ENCODE results near the gene KIF6.

KIF6 gene

DNA sequence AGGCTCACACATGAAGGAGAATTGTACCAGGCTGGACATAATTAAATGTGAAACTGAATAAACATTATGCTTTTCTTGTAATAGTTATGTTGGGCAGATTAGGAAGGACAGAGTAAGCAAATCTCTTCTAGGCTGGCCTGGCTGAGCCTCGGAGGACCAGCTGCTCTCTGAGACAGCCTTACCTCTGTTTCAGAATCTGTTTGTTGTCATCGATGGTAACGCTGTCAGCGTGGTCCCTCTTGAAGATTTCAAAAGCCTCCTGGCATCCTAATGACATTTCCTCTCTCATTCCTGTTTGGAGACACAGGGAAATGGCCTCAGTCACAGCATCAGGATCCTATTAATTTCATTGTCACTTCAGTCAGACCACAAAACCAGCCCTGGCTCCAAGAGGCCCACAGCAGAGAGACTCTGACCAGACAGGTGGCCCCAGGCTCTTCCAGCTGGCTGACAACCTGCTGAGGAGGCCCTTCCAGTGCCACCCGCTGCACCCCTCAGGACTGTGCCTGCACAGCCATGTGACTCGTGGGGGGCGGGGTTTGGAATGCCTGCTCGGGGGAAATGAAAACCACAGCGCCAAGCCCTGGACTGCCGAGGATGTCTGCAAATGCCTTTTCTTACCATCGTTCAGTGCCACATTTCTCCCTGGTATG is 294.2 kb downstream of the KIF6 start:
- H3K27me3 ChIP-seq (ENCODE audit: insufficient read depth, low read length, poor library complexity) = no peaks in the 10 kb centered on the region
- H3K4me1 ChIP-seq (ENCODE audit: insufficient read depth, low read length) = peaks cover 11% of the 10 kb centered on the region
- H3K36me3 ChIP-seq (ENCODE audit: insufficient read depth, low read length) = no peaks in the 10 kb centered on the region
- H3K79me2 ChIP-seq (ENCODE audit: insufficient read depth, low read length) = no peaks in the 10 kb centered on the region
- TF ChIP-seq, protein P1, sequence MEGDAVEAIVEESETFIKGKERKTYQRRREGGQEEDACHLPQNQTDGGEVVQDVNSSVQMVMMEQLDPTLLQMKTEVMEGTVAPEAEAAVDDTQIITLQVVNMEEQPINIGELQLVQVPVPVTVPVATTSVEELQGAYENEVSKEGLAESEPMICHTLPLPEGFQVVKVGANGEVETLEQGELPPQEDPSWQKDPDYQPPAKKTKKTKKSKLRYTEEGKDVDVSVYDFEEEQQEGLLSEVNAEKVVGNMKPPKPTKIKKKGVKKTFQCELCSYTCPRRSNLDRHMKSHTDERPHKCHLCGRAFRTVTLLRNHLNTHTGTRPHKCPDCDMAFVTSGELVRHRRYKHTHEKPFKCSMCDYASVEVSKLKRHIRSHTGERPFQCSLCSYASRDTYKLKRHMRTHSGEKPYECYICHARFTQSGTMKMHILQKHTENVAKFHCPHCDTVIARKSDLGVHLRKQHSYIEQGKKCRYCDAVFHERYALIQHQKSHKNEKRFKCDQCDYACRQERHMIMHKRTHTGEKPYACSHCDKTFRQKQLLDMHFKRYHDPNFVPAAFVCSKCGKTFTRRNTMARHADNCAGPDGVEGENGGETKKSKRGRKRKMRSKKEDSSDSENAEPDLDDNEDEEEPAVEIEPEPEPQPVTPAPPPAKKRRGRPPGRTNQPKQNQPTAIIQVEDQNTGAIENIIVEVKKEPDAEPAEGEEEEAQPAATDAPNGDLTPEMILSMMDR (IDR thresholded peaks at IDR 0.05; ENCODE audit: borderline replicate concordance, extremely low read depth, low read length, poor library complexity, severe bottlenecking) = no peak
- no peak for TF ChIP-seq EZH2 (IDR thresholded peaks at IDR 0.05; ENCODE audit: borderline replicate concordance, low read depth, low read length, severe bottlenecking)
- H3K27ac ChIP-seq (ENCODE audit: low read length) = no peak overlapping the region
- H3K9ac ChIP-seq (ENCODE audit: low read depth, low read length) = no peak overlapping the region
- DNase-seq = peak; percentile 64
- H3K9me3 ChIP-seq (ENCODE audit: insufficient read depth, low read length, severe bottlenecking) = no peaks in the 10 kb centered on the region
- 0 out of 2 replicates have a peak overlapping the region, but pooled peaks have one; percentile 27 for H3K4me2 ChIP-seq (ENCODE audit: insufficient read depth, low read length)
- 0 out of 2 replicates have a peak overlapping the region, but pooled peaks have one; percentile 39 for H2AFZ ChIP-seq (ENCODE audit: low read depth, low read length)
- peak overlapping the region in 1 of 2 experiments; percentile 24; a peak in 1 of 4 replicates for H3K4me3 ChIP-seq (ENCODE audit: low read depth in 1 of 2, low read length in 2 of 2)
- H4K20me1 ChIP-seq (ENCODE audit: insufficient read depth, low read length) = no peaks in the 10 kb centered on the region
- peak; percentile 96 for ATAC-seq (ENCODE audit: insufficient read depth, low read depth)

DNA sequence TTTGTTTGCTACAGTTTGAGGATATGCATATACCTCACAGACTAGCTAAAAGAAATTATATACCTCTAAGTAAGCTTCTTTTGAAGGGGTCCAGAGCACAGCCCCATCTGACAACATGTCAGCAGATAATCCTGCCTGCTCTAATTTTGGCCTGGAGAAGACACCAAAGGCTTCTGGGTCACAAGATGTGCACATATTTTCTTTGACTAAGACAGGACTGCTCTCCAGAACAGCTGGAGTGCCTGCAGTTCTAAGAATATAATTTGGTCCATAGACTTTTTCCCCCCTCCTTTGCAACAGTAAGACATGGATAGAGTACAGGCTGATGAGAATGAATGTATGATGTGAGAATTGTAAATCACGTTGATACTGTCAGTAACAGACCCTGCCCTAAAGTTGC is 294.8 kb downstream of the KIF6 start:
- Histone ChIP-seq H3K79me2 (ENCODE audit: insufficient read depth, low read length) (no peaks in the 10 kb centered on the region), H3K27ac (ENCODE audit: low read length) (no peak overlapping the region), H3K27me3 (ENCODE audit: insufficient read depth, low read length, poor library complexity) (no peaks in the 10 kb centered on the region), H3K36me3 (ENCODE audit: insufficient read depth, low read length) (no peaks in the 10 kb centered on the region), H4K20me1 (ENCODE audit: insufficient read depth, low read length) (no peaks in the 10 kb centered on the region), H2AFZ (ENCODE audit: low read depth, low read length) (no peak overlapping the region), H3K4me3 (ENCODE audit: low read depth in 1 of 2, low read length in 2 of 2) (no peak overlapping the region), H3K9ac (ENCODE audit: low read depth, low read length) (no peak overlapping the region), H3K4me2 (ENCODE audit: insufficient read depth, low read length) (no peak overlapping the region), H3K4me1 (ENCODE audit: insufficient read depth, low read length) (peaks cover 11% of the 10 kb centered on the region), H3K9me3 (ENCODE audit: insufficient read depth, low read length, severe bottlenecking) (no peaks in the 10 kb centered on the region)
- DNase-seq (no peak), ATAC-seq (ENCODE audit: insufficient read depth, low read depth) (no peak)
- TF ChIP-seq, protein P1 (IDR thresholded peaks at IDR 0.05; ENCODE audit: borderline replicate concordance, extremely low read depth, low read length, poor library complexity, severe bottlenecking) = no peak
- TF ChIP-seq EZH2 (IDR thresholded peaks at IDR 0.05; ENCODE audit: borderline replicate concordance, low read depth, low read length, severe bottlenecking) = no peak

DNA sequence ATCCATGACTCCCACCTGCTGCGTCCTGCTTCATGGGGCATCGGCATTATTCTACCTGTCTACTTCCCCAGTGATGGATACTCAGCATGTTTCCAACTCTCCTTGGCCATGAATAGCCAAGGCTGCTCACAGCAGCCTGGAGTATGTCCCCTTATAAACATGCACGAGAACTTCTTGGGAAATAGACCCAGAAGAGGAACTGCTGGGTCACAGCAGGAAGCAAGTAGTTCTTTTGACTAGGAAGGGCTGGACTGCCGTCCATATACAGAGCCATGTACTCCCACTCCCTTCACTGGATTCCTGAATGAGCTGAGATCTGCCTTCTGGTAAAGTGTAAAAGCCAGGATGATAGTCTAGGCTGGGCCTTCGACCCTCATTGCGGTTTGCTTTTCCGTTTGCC is 296.4 kb downstream of the KIF6 start:
- Histone ChIP-seq H2AFZ (ENCODE audit: low read depth, low read length) (no peak overlapping the region), H4K20me1 (ENCODE audit: insufficient read depth, low read length) (no peaks in the 10 kb centered on the region), H3K4me3 (ENCODE audit: low read depth in 1 of 2, low read length in 2 of 2) (no peak overlapping the region), H3K27me3 (ENCODE audit: insufficient read depth, low read length, poor library complexity) (no peaks in the 10 kb centered on the region), H3K9ac (ENCODE audit: low read depth, low read length) (no peak overlapping the region), H3K9me3 (ENCODE audit: insufficient read depth, low read length, severe bottlenecking) (no peaks in the 10 kb centered on the region), H3K4me2 (ENCODE audit: insufficient read depth, low read length) (no peak overlapping the region), H3K79me2 (ENCODE audit: insufficient read depth, low read length) (no peaks in the 10 kb centered on the region), H3K27ac (ENCODE audit: low read length) (no peak overlapping the region), H3K4me1 (ENCODE audit: insufficient read depth, low read length) (peaks cover 11% of the 10 kb centered on the region), H3K36me3 (ENCODE audit: insufficient read depth, low read length) (no peaks in the 10 kb centered on the region)
- no peak for DNase-seq
- ATAC-seq (ENCODE audit: insufficient read depth, low read depth) = no peak
- TF ChIP-seq EZH2 (IDR thresholded peaks at IDR 0.05; ENCODE audit: borderline replicate concordance, low read depth, low read length, severe bottlenecking) = no peak
- TF ChIP-seq, protein P1 (IDR thresholded peaks at IDR 0.05; ENCODE audit: borderline replicate concordance, extremely low read depth, low read length, poor library complexity, severe bottlenecking) = no peak
